SH-SY5Y (cell line): ENCODE results near the gene NUP54.

ENCODE experiments used
- GATA2 ChIP-seq: IDR thresholded peaks from 2 replicates; pipeline ENCODE4 v1.6.1; 2011; ENCODE audit warnings: mild to moderate bottlenecking, low read depth, low read length
- GATA3 ChIP-seq: IDR thresholded peaks from 2 replicates; pipeline ENCODE4 v1.6.1; 2011; ENCODE audit warnings: low read depth, mild to moderate bottlenecking, low read length, moderate library complexity

GRCh38 chr4:76160355-76160754 is 12.2 kb upstream of the NUP54 start:
- TF ChIP-seq GATA2: no peak
- no peak for TF ChIP-seq GATA3
